ENCODE measurements around the gene OSBPL6. TPM values are rescaled to one million over a fixed set of nuclear protein-coding genes. Genes with fewer than 3 reads are reported as not detected.
A peak's percentile ranks its signal among the peaks of the same experiment; 100 is the strongest.
"Not testable (repeated sequence)": the region's sequence is repeated elsewhere in the genome, so short reads cannot be mapped to it uniquely, and the experiment has no call there.

OSBPL6 gene
- polyA plus RNA-seq, 4 donors, result 5.3 to 6.3 (median 5.7) TPM

- DNase-seq (ENCODE audit: low read depth in 4 of 4, low spot score in 3 of 4), result peak in 1 of 4 donors; percentile 25
Measured at GRCh38 chr2:178295115-178295514, 100.8 kb downstream of the OSBPL6 start.

GRCh38 chr2:178295906-178296305, 101.6 kb downstream of the OSBPL6 start:
- DNase-seq (ENCODE audit: low read depth in 4 of 4, low spot score in 3 of 4), result no peak

- DNase-seq (ENCODE audit: low read depth in 4 of 4, low spot score in 3 of 4), result no peak
Measured at GRCh38 chr2:178296394-178297090, 102.2 kb downstream of the OSBPL6 start.

GRCh38 chr2:178297091-178297411, 102.7 kb downstream of the OSBPL6 start:
- no peak for DNase-seq (ENCODE audit: low read depth in 4 of 4, low spot score in 3 of 4)

- no peak for DNase-seq (ENCODE audit: low read depth in 4 of 4, low spot score in 3 of 4)
Measured at GRCh38 chr2:178298785-178299212, 104.5 kb downstream of the OSBPL6 start.

- no peak for DNase-seq (ENCODE audit: low read depth in 4 of 4, low spot score in 3 of 4)
Measured at GRCh38 chr2:178301649-178302238, 107.4 kb downstream of the OSBPL6 start.

GRCh38 chr2:178304333-178304732, 110.0 kb downstream of the OSBPL6 start:
- DNase-seq (ENCODE audit: low read depth in 4 of 4, low spot score in 3 of 4), result no peak

- DNase-seq (ENCODE audit: low read depth in 4 of 4, low spot score in 3 of 4), result peak in 1 of 4 donors; percentile 31
Measured at GRCh38 chr2:178306352-178307073, 112.2 kb downstream of the OSBPL6 start.

- no peak for DNase-seq (ENCODE audit: low read depth in 4 of 4, low spot score in 3 of 4)
Measured at GRCh38 chr2:178307650-178308049, 113.3 kb downstream of the OSBPL6 start.

- DNase-seq (ENCODE audit: low read depth in 4 of 4, low spot score in 3 of 4), result no peak
Measured at GRCh38 chr2:178309541-178309940, 115.2 kb downstream of the OSBPL6 start.

- no peak for DNase-seq (ENCODE audit: low read depth in 4 of 4, low spot score in 3 of 4)
Measured at GRCh38 chr2:178315078-178315477, 120.8 kb downstream of the OSBPL6 start.

- no peak for DNase-seq (ENCODE audit: low read depth in 4 of 4, low spot score in 3 of 4)
Measured at GRCh38 chr2:178315488-178315948, 121.2 kb downstream of the OSBPL6 start.

- no peak for DNase-seq (ENCODE audit: low read depth in 4 of 4, low spot score in 3 of 4)
Measured at GRCh38 chr2:178317811-178318210, 123.5 kb downstream of the OSBPL6 start.

- no peak for DNase-seq (ENCODE audit: low read depth in 4 of 4, low spot score in 3 of 4)
Measured at GRCh38 chr2:178320011-178320585, 125.8 kb downstream of the OSBPL6 start.

- no peak for DNase-seq (ENCODE audit: low read depth in 4 of 4, low spot score in 3 of 4)
Measured at GRCh38 chr2:178322068-178322467, 127.8 kb downstream of the OSBPL6 start.

- not testable (repeated sequence) for DNase-seq (ENCODE audit: low read depth in 4 of 4, low spot score in 3 of 4)
Measured at GRCh38 chr2:178323331-178323730, 129.0 kb downstream of the OSBPL6 start.

- DNase-seq (ENCODE audit: low read depth in 4 of 4, low spot score in 3 of 4), result no peak
Measured at GRCh38 chr2:178324077-178324476, 129.8 kb downstream of the OSBPL6 start.

GRCh38 chr2:178325268-178325667, 131.0 kb downstream of the OSBPL6 start:
- no peak for DNase-seq (ENCODE audit: low read depth in 4 of 4, low spot score in 3 of 4)

- DNase-seq (ENCODE audit: low read depth in 4 of 4, low spot score in 3 of 4), result no peak
Measured at GRCh38 chr2:178327516-178327915, 133.2 kb downstream of the OSBPL6 start.

GRCh38 chr2:178328037-178328436, 133.7 kb downstream of the OSBPL6 start:
- no peak for DNase-seq (ENCODE audit: low read depth in 4 of 4, low spot score in 3 of 4)
